Ovary (tissue), 9 donors: Measurements from ENCODE around the gene FBN1. TPM values are rescaled to one million over a fixed set of nuclear protein-coding genes. Genes with fewer than 3 reads are reported as not detected.

Experiments used
- DNase-seq, 5 donors: peaks; one replicate each; pipeline ENCODE4 v3.0.0-alpha.2; 2019 to 2020
- H3K27ac ChIP-seq, 2 donors: fragments of 200-600 bp; one replicate each; pipeline versions ENCODE4 v1.5.1 to v1.8.0; 2019 to 2022
- H3K27me3 ChIP-seq: fragments of 200-600 bp; one replicate; pipeline ENCODE4 v1.8.0; 2022
- H3K36me3 ChIP-seq: fragments of 200-600 bp; sonication (generic); one replicate; pipeline ENCODE4 v1.5.1; 2019
- H3K4me1 ChIP-seq: one replicate; pipeline ENCODE4 v1.8.1; 2013; ENCODE audit warnings: mild to moderate bottlenecking, moderate library complexity; ENCODE audit not compliant: insufficient read depth
- H3K4me3 ChIP-seq: fragments of 200-600 bp; sonication (generic); one replicate; pipeline ENCODE4 v1.5.1; 2017
- H3K9me3 ChIP-seq, 2 donors: fragments of 200-600 bp in 1 of 2; sonication (generic) in 1 of 2; one replicate each; pipeline versions ENCODE4 v1.5.1 to v1.8.1; 2013 to 2019; ENCODE audit warnings: mild to moderate bottlenecking in 1 of 2, moderate library complexity in 1 of 2
- EP300 ChIP-seq: sonication (generic); formaldehyde crosslinking; IDR thresholded peaks from one replicate; pipeline ENCODE4 v1.6.1; 2017; ENCODE audit warnings: antibody characterized with exemption
- POLR2A ChIP-seq: fragments of 450-650 bp; IDR thresholded peaks from one replicate; pipeline ENCODE4 v1.6.1; 2017; ENCODE audit warnings: antibody characterized with exemption, mild to moderate bottlenecking, moderate library complexity
- WGBS, 3 donors: extraction: QIAGEN DNeasy Blood & Tissue Kit in 1 of 3; methylation state at CpG; one replicate each; pipeline versions ENCODE4 v1.1.5 to v1.1.7; 2013 to 2017; 5-methylcytosine and 5-hydroxymethylcytosine counted together
- intact Hi-C, 4 donors: fragments of 100-400 bp; cut with DNase I; formaldehyde crosslinking; loops; one replicate each; pipeline versions ENCODE4 v1.11.0 to v1.15.1; 2022 to 2023
- polyA plus RNA-seq, 2 donors: library from polyadenylated mRNA; stranded (reverse); fragments of 200-250 nt in 1 of 2; fragments of 350-450 nt in 1 of 2; fragmentation: Illumina TruSeq in 1 of 2; extraction: RNeasy Lipid Tissue Mini Kit (QIAGEN cat#74804) in 1 of 2; gene quantifications; one replicate each; pipeline ENCODE4 v1.2.3, GENCODE V29; 2013 to 2014
- total RNA-seq, 7 donors: library from RNA; depleted of rRNA in 2 of 7; stranded (reverse); fragments of >200 nt in 2 of 7; fragmentation: NEBNext Ultra II Directional in 3 of 7; extraction: Animal tissue kit (Norgen Biotek cat#: 25700) in 3 of 7; gene quantifications; one replicate each; pipeline versions ENCODE4 v1.1.0 to v1.2.4, GENCODE V29; 2016 to 2023
- TF ChIP-seq, protein P1 (sequence below), 3 donors: fragments of 450-650 bp in 2 of 3; fragments of 200-600 bp in 1 of 3; IDR thresholded peaks; one replicate each; pipeline versions ENCODE4 v1.5.1 to v1.8.0; 2016 to 2022; ENCODE audit warnings: antibody characterized with exemption in 3 of 3, mild to moderate bottlenecking in 1 of 3
- donor health status: DM: no; HTN: no; CAD: no; lungs with moderate emphysema.
- donor health status: DM: no; HTN: no; CAD: no.
- donor health status: Bipolar disorder and iron deficiency.
- donor health status: DM: yes; HTN: yes; CAD: no.
- donor health status: DM: no; HTN: no; CAD: no.
- donor health status: DM: yes; HTN: yes; CAD: no.

FBN1 gene
- total and polyA plus RNA-seq, 9 donors, result 62.5 to 159 (median 97.4) TPM

DNA sequence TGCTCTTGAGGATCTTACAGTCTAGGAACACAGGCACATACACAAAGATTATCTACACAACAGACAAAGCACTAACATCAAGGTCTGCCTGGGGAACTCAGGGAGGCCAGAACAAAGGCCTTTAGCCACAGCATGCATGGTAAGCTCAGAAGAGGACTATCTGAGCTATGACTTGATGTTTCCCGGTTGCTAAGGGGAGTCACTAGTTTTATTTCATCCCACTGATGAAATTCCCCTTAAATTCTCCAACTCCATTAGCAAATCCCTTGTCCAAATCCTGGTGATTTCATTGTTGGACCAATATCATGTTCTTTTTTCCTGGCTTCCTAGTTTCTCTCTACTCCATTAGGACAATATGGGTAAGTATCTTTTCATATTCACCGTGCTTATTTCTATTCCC is 23.3 kb downstream of the FBN1 start:
- 66 to 95% (median 90%) methylated on average over 2 of the region's 2 CpGs for WGBS, 3 donors
- no peak for TF ChIP-seq POLR2A
- no peak for TF ChIP-seq EP300
- TF ChIP-seq, protein P1, sequence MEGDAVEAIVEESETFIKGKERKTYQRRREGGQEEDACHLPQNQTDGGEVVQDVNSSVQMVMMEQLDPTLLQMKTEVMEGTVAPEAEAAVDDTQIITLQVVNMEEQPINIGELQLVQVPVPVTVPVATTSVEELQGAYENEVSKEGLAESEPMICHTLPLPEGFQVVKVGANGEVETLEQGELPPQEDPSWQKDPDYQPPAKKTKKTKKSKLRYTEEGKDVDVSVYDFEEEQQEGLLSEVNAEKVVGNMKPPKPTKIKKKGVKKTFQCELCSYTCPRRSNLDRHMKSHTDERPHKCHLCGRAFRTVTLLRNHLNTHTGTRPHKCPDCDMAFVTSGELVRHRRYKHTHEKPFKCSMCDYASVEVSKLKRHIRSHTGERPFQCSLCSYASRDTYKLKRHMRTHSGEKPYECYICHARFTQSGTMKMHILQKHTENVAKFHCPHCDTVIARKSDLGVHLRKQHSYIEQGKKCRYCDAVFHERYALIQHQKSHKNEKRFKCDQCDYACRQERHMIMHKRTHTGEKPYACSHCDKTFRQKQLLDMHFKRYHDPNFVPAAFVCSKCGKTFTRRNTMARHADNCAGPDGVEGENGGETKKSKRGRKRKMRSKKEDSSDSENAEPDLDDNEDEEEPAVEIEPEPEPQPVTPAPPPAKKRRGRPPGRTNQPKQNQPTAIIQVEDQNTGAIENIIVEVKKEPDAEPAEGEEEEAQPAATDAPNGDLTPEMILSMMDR (IDR thresholded peaks at IDR 0.05), result no peak
- H3K4me3 ChIP-seq, result no peak overlapping the region
- H3K36me3 ChIP-seq, result no peaks in the 10 kb centered on the region
- no peaks in the 10 kb centered on the region for H3K9me3 ChIP-seq
- peaks cover 15% of the 10 kb centered on the region for H3K4me1 ChIP-seq
- H3K27ac ChIP-seq, result no peak overlapping the region
- no peaks in the 10 kb centered on the region for H3K27me3 ChIP-seq
- DNase-seq, result no peak
- intact Hi-C loops, result no loop called here

DNA sequence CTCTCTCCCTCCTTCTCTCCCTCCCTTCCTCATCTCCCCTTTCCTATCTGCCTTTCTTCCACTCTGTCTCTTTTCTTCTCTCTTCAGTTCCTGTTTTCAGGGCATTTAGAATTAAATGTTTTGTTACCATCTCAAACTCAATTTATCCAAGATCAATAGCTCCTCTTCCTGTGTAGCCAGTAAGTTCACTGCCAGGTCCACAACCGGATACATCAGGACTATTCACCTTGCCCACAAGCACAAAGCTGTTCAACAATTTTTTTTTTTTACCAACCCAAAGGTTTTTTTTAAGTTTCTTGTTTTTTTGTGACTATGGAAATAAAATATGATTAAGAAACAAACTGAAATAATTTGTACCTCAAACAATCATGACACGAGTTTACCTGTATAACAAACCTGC is 26.1 kb downstream of the FBN1 start:
- no peaks in the 10 kb centered on the region for H3K36me3 ChIP-seq
- peaks cover 13% of the 10 kb centered on the region for H3K4me1 ChIP-seq
- no peak overlapping the region for H3K27ac ChIP-seq
- intact Hi-C loops, result no loop called here
- 92 to 95% (median 95%) methylated on average over 2 of the region's 2 CpGs for WGBS, 3 donors
- no peaks in the 10 kb centered on the region for H3K9me3 ChIP-seq
- DNase-seq, result no peak
- TF ChIP-seq EP300, result no peak
- TF ChIP-seq, protein P1 (IDR thresholded peaks at IDR 0.05), result no peak
- TF ChIP-seq POLR2A, result no peak
- H3K27me3 ChIP-seq, result no peaks in the 10 kb centered on the region
- no peak overlapping the region for H3K4me3 ChIP-seq

DNA sequence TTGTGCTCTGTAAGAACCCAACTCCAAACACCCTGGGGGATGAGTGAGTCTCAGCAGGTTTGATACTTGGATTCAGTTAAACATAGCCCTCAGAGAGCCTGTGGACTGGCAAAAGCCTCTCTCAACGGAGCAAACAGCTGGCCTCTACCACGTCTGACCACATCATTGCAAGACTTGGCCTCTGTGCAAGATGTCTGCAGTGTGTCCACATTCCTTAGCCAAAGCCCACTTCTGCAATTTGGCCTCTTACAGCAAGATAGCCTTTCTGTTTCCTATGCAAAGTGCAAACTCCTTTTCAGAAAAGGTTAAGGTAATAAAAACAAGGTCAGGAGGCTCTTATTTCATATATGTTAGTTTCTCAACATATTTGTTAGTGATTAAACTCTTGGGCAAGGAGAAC is 27.9 kb downstream of the FBN1 start:
- Histone ChIP-seq H3K4me3 (no peak overlapping the region), H3K27me3 (no peaks in the 10 kb centered on the region), H3K4me1 (peaks cover 8% of the 10 kb centered on the region), H3K27ac (no peak overlapping the region), H3K9me3 (no peaks in the 10 kb centered on the region), H3K36me3 (no peaks in the 10 kb centered on the region)
- intact Hi-C loops, result no loop called here
- no peak for TF ChIP-seq EP300
- no peak for TF ChIP-seq POLR2A
- TF ChIP-seq, protein P1 (IDR thresholded peaks at IDR 0.05), result no peak
- peak; percentile 35 to 60 (median 52) for DNase-seq
- WGBS, 3 donors, result 2 to 8% (median 2%) methylated on average over 2 of the region's 2 CpGs

DNA sequence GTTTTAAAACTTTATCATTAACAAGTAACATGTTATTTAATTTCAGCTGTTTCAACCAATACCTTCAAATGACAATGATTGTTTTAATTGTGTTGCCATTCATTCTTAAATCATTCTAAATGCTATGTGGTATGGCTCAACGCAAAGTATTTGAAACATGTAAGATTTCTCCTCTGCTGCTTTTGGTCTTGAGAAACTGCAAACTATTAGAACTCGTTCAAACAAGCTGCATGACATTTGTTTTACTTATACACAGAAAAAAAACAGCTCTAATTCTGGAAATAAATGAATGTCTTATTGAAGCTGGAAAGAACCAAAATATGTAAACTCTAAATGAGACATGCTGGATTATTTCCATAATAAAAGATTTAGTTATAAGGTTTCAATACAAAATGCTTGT is 29.3 kb downstream of the FBN1 start:
- intact Hi-C loops, result no loop called here

More for the DNA sequence above, 29.3 kb downstream of the FBN1 start:
- Histone ChIP-seq H3K36me3 (no peaks in the 10 kb centered on the region), H3K9me3 (no peaks in the 10 kb centered on the region), H3K4me3 (no peak overlapping the region), H3K27ac (no peak overlapping the region), H3K4me1 (peaks cover 7% of the 10 kb centered on the region), H3K27me3 (no peaks in the 10 kb centered on the region)
- 9 to 24% (median 10%) methylated on average over 2 of the region's 2 CpGs for WGBS, 3 donors
- DNase-seq, result no peak
- TF ChIP-seq, protein P1 (IDR thresholded peaks at IDR 0.05), result no peak
- TF ChIP-seq POLR2A (no peak), EP300 (no peak)
